NCI-H2196 treated with DMSO at 0.1 percent for 48 hours (cell line): ENCODE measurements around the gene GRK5.

ENCODE experiments used
- DNase-seq: peaks from one replicate; lab custom pipeline; 2025; ENCODE audit not compliant: unreplicated experiment; lab: John Stamatoyannopoulos, UW

GRK5 gene

GRCh38 chr10:119337796-119338432 is 130.5 kb downstream of the GRK5 start:
- DNase-seq = no peak

GRCh38 chr10:119339109-119339508 is 131.7 kb downstream of the GRK5 start:
- no peak for DNase-seq

GRCh38 chr10:119340893-119341458 is 133.6 kb downstream of the GRK5 start:
- DNase-seq = no peak

- DNase-seq = no peak
These were observed 134.3 kb downstream of the GRK5 start for GRCh38 chr10:119341459-119342301.

GRCh38 chr10:119342335-119342734 is 135.0 kb downstream of the GRK5 start:
- DNase-seq = no peak

GRCh38 chr10:119343011-119343601 is 135.7 kb downstream of the GRK5 start:
- DNase-seq = no peak

- DNase-seq = no peak
These were observed 137.0 kb downstream of the GRK5 start for GRCh38 chr10:119344381-119344780.

GRCh38 chr10:119346095-119346832 is 138.9 kb downstream of the GRK5 start:
- no peak for DNase-seq

- DNase-seq = no peak
These were observed 140.0 kb downstream of the GRK5 start for GRCh38 chr10:119347181-119347974.

- no peak for DNase-seq
These were observed 140.7 kb downstream of the GRK5 start for GRCh38 chr10:119348106-119348505.

GRCh38 chr10:119348516-119349240 is 141.3 kb downstream of the GRK5 start:
- no peak for DNase-seq

- DNase-seq = no peak
These were observed 142.0 kb downstream of the GRK5 start for GRCh38 chr10:119349341-119349740.

- DNase-seq = no peak
These were observed 142.6 kb downstream of the GRK5 start for GRCh38 chr10:119349937-119350501.

- no peak for DNase-seq
These were observed 143.2 kb downstream of the GRK5 start for GRCh38 chr10:119350502-119351097.

- no peak for DNase-seq
These were observed 143.8 kb downstream of the GRK5 start for GRCh38 chr10:119351189-119351588.

GRCh38 chr10:119352042-119352441 is 144.7 kb downstream of the GRK5 start:
- DNase-seq = no peak

- DNase-seq = no peak
These were observed 145.4 kb downstream of the GRK5 start for GRCh38 chr10:119352807-119353206.

GRCh38 chr10:119353421-119353820 is 146.1 kb downstream of the GRK5 start:
- DNase-seq = no peak

GRCh38 chr10:119355930-119356329 is 148.6 kb downstream of the GRK5 start:
- no peak for DNase-seq
